Embryonic facial prominence (tissue), 1 donor: Measurements from ENCODE around the gene WDR27.
A peak's percentile ranks its signal among the peaks of the same experiment; 100 is the strongest.
"Not testable (repeated sequence)": the region's sequence is repeated elsewhere in the genome, so short reads cannot be mapped to it uniquely, and the experiment has no call there.

Experiments
- DNase-seq: peaks from one replicate; pipeline ENCODE4 v3.0.0-alpha.2; 2016; ENCODE audit errors: extremely low spot score

WDR27 gene

GRCh38 chr6:169445661-169446581, 255.9 kb downstream of the WDR27 start:
- no peak for DNase-seq

- DNase-seq: no peak
Measured at GRCh38 chr6:169445227-169445626, 256.6 kb downstream of the WDR27 start.

GRCh38 chr6:169441292-169441691, 260.5 kb downstream of the WDR27 start:
- DNase-seq: no peak

- no peak for DNase-seq
Measured at GRCh38 chr6:169439710-169440109, 262.1 kb downstream of the WDR27 start.

- not testable (repeated sequence) for DNase-seq
Measured at GRCh38 chr6:169434554-169434953, 267.3 kb downstream of the WDR27 start.

- no peak for DNase-seq
Measured at GRCh38 chr6:169429001-169429400, 272.8 kb downstream of the WDR27 start.

- DNase-seq: no peak
Measured at GRCh38 chr6:169428532-169428931, 273.3 kb downstream of the WDR27 start.

GRCh38 chr6:169427856-169428255, 274.0 kb downstream of the WDR27 start:
- DNase-seq: peak; percentile 42

GRCh38 chr6:169426611-169427010, 275.2 kb downstream of the WDR27 start:
- DNase-seq: no peak

- DNase-seq: no peak
Measured at GRCh38 chr6:169425628-169426370, 276.0 kb downstream of the WDR27 start.

GRCh38 chr6:169424821-169425240, 277.0 kb downstream of the WDR27 start:
- DNase-seq: no peak

- no peak for DNase-seq
Measured at GRCh38 chr6:169424149-169424804, 277.6 kb downstream of the WDR27 start.

- DNase-seq: no peak
Measured at GRCh38 chr6:169421586-169422264, 280.1 kb downstream of the WDR27 start.

- no peak for DNase-seq
Measured at GRCh38 chr6:169420912-169421543, 280.8 kb downstream of the WDR27 start.

- DNase-seq: no peak
Measured at GRCh38 chr6:169417101-169417500, 284.7 kb downstream of the WDR27 start.

- no peak for DNase-seq
Measured at GRCh38 chr6:169416249-169416648, 285.6 kb downstream of the WDR27 start.

- DNase-seq: no peak
Measured at GRCh38 chr6:169415179-169415578, 286.6 kb downstream of the WDR27 start.

- DNase-seq: no peak
Measured at GRCh38 chr6:169411722-169412121, 290.1 kb downstream of the WDR27 start.

GRCh38 chr6:169411296-169411695, 290.5 kb downstream of the WDR27 start:
- no peak for DNase-seq

GRCh38 chr6:169409742-169410312, 292.0 kb downstream of the WDR27 start:
- DNase-seq: no peak

- DNase-seq: no peak
Measured at GRCh38 chr6:169407325-169407724, 294.5 kb downstream of the WDR27 start.
